K562 (cell line): ENCODE data around the gene CCDC181. TPM values are rescaled to one million over a fixed set of nuclear protein-coding genes. Genes with fewer than 3 reads are reported as not detected.

Experiments
- DPF2 ChIP-seq: fragments of 450-650 bp; IDR thresholded peaks from 2 replicates; pipeline ENCODE4 v1.6.1; 2016
- ELK1 ChIP-seq: sonication (generic); formaldehyde crosslinking; IDR thresholded peaks from 2 replicates; pipeline ENCODE4 v1.8.1; 2022; ENCODE audit warnings: missing genetic modification reagents
- ETV1 ChIP-seq: fragments of 450-650 bp; conservative IDR thresholded peaks from 2 replicates; pipeline ENCODE4 v1.6.1; 2016; ENCODE audit warnings: missing genetic modification characterization, control low read depth, low read depth, missing compliant biosample characterization
- FOXA3 ChIP-seq, 2 experiments: fragments of 450-650 bp in 1 of 2; sonication (generic) in 1 of 2; formaldehyde crosslinking; IDR thresholded peaks in 1 of 2; conservative IDR thresholded peaks in 1 of 2; 2 replicates each; pipeline versions ENCODE4 v1.4.0 to v1.8.0; 2020 to 2022; ENCODE audit warnings: mild to moderate bottlenecking in 2 of 2, missing genetic modification reagents in 1 of 2
- GTF2F1 ChIP-seq: IDR thresholded peaks from 2 replicates; pipeline ENCODE4 v1.6.1; 2011; ENCODE audit warnings: low read depth, low read length, improper control_type of control experiment
- HMBOX1 ChIP-seq: sonication (generic); IDR thresholded peaks from 2 replicates; pipeline ENCODE4 v1.6.1; 2016
- IRF9 ChIP-seq: fragments of 450-650 bp; IDR thresholded peaks from 2 replicates; pipeline ENCODE4 v1.6.1; 2016; ENCODE audit warnings: missing biosample characterization, missing genetic modification characterization
- KAT2B ChIP-seq: IDR thresholded peaks from one replicate; pipeline ENCODE4 v1.6.1; 2012; ENCODE audit warnings: low read depth, mild to moderate bottlenecking, control low read depth, inconsistent platforms, low read length, moderate library complexity
- MECOM ChIP-seq: fragments of 250-450 bp; sonication (Bioruptor Pico); IDR thresholded peaks from 2 replicates; pipeline ENCODE4 v1.8.0; 2022; ENCODE audit warnings: inconsistent platforms
- MEIS2 ChIP-seq: fragments of 450-650 bp; IDR thresholded peaks from 2 replicates; pipeline ENCODE4 v1.6.1; 2014; ENCODE audit warnings: mild to moderate bottlenecking; ENCODE audit not compliant: partially characterized antibody
- MIER1 ChIP-seq: fragments of 450-650 bp; IDR thresholded peaks from 2 replicates; pipeline ENCODE4 v1.6.1; 2016; ENCODE audit warnings: antibody characterized with exemption, mild to moderate bottlenecking, low read depth
- MYC ChIP-seq, 2 experiments: fragments of 250-450 bp in 1 of 2; sonication (Bioruptor Pico) in 1 of 2; IDR thresholded peaks; 2 replicates each; pipeline versions ENCODE4 v1.5.1 to v1.6.1; 2012 to 2021; ENCODE audit warnings: low read depth in 2 of 2, borderline replicate concordance in 1 of 2, improper control_type of control experiment in 1 of 2, low read length in 1 of 2, mild to moderate bottlenecking in 1 of 2, moderate library complexity in 1 of 2
- PPARD ChIP-seq: fragments of 250-450 bp; sonication (Bioruptor Pico); IDR thresholded peaks from 2 replicates; pipeline ENCODE4 v1.8.0; 2022; ENCODE audit warnings: inconsistent platforms, mild to moderate bottlenecking, moderate library complexity
- RUNX1 ChIP-seq: sonication (generic); IDR thresholded peaks from 2 replicates; pipeline ENCODE4 v1.6.1; 2016; ENCODE audit warnings: antibody characterized with exemption, low read depth
- SFPQ ChIP-seq: fragments of 200-400 bp; formaldehyde crosslinking; IDR thresholded peaks from 2 replicates; pipeline ENCODE4 v1.6.1; 2017; ENCODE audit warnings: mild to moderate bottlenecking, low read depth, low read length, moderate library complexity
- SPI1 ChIP-seq: IDR thresholded peaks from 2 replicates; pipeline ENCODE4 v1.6.1; 2011; ENCODE audit warnings: low read depth, low read length, control low read depth, borderline replicate concordance
- TAF1 ChIP-seq: IDR thresholded peaks from 2 replicates; pipeline ENCODE4 v1.6.1; 2011; ENCODE audit warnings: mild to moderate bottlenecking, low read length, moderate library complexity; ENCODE audit not compliant: insufficient read depth, control insufficient read depth, severe bottlenecking; ENCODE audit errors: extremely low read depth
- ZNF695 ChIP-seq: fragments of 450-650 bp; formaldehyde crosslinking; IDR thresholded peaks from 2 replicates; pipeline ENCODE4 v1.4.0; 2020; ENCODE audit warnings: mild to moderate bottlenecking, moderate library complexity
- ZNF766 ChIP-seq: fragments of 200-800 bp; sonication (Bioruptor generic); conservative IDR thresholded peaks from 2 replicates; pipeline ENCODE4 v1.6.1; 2016; ENCODE audit warnings: missing genetic modification characterization, missing compliant biosample characterization
- polyA plus RNA-seq, 8 experiments: library from polyadenylated mRNA; depleted of rRNA in 4 of 8; stranded (reverse) in 5 of 8; unstranded in 3 of 8; fragments of >200 nt; fragmentation: Nextera tagmentation in 2 of 8; fragmentation: Illumina TruSeq in 1 of 8; extraction: Ambion mirVana in 2 of 8; extraction: Trizol in 1 of 8; gene quantifications; 2 replicates each; pipeline versions ENCODE4 v1.2.1 to v1.2.3, GENCODE V29; 2011 to 2014; ENCODE audit warnings: inconsistent platforms in 1 of 8, missing spikeins in 1 of 8
- total RNA-seq, 7 experiments: library from RNA; depleted of rRNA in 6 of 7; stranded (reverse); fragments of >200 nt in 6 of 7; fragmentation: Illumina TruSeq in 2 of 7; extraction: Trizol in 2 of 7; gene quantifications; 2 replicates each; pipeline versions ENCODE4 v1.2.1 to v1.2.3, GENCODE V29; 2011 to 2021; ENCODE audit warnings: low replicate concordance in 1 of 7
- TF ChIP-seq, protein P1 (sequence below): fragments of 450-650 bp; IDR thresholded peaks from 2 replicates; pipeline ENCODE4 v1.6.1; 2016

Gene CCDC181
- total and polyA plus RNA-seq, 9 of the 15 experiments (the other 6 are each of a cell fraction or from before 2014, with no cell fraction given): 0.04 to 0.14 TPM; not detected in 7

DNA sequence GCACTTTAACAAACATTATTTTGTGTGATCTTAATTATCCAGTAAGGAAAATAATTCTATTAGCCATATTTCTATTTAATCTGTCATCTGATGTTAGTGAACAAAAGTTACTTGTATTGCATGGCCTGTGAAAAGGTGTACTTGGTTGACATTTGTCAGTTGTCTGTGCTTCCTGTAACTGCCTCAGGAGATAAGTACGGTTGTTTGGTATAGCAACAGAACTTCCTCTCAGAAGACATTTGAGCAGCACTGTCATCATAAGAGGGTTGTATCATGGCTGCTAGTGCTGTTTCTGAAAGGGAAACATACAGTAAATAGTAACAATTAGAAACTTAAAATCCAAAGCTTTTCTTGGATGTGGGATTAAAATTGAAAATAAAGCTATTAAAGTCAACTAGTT, 55.9 kb downstream of the CCDC181 start (continued):
- TF ChIP-seq HMBOX1 (0 out of 2 replicates have a peak, but pooled peaks have one; percentile 17), ETV1 (peak; percentile 83), ZNF766 (CRISPR knock-in tag) (no peak), KAT2B (no peak), MYC (IDR thresholded peaks at IDR 0.05; ENCODE audit: low read depth, low read length) (no peak), MYC (CRISPR knock-in tag; IDR thresholded peaks at IDR 0.05; ENCODE audit: borderline replicate concordance, low read depth) (no peak), MECOM (CRISPR knock-in tag) (no peak), GTF2F1 (no peak), MIER1 (no peak), TAF1 (peak; percentile 16), IRF9 (tag) (no peak), MEIS2 (peak; percentile 63), FOXA3 (CRISPR knock-in tag; conservative IDR thresholded peaks at IDR 0.05 in 1 of 2, IDR thresholded peaks at IDR 0.05 in 1 of 2) (0 out of 4 replicates have a peak, but pooled peaks of 1 of the 2 experiments have one; percentile 1), SFPQ (no peak), SPI1 (peak; percentile 78), ELK1 (CRISPR knock-in tag) (no peak), RUNX1 (no peak), DPF2 (0 out of 2 replicates have a peak, but pooled peaks have one; percentile 15), ZNF695 (no peak), PPARD (CRISPR knock-in tag) (no peak)
- TF ChIP-seq, protein P1, sequence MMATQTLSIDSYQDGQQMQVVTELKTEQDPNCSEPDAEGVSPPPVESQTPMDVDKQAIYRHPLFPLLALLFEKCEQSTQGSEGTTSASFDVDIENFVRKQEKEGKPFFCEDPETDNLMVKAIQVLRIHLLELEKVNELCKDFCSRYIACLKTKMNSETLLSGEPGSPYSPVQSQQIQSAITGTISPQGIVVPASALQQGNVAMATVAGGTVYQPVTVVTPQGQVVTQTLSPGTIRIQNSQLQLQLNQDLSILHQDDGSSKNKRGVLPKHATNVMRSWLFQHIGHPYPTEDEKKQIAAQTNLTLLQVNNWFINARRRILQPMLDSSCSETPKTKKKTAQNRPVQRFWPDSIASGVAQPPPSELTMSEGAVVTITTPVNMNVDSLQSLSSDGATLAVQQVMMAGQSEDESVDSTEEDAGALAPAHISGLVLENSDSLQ: peak; percentile 52
